Fibroblast of skin of back (primary cell): ENCODE measurements around the gene RBM19.
A peak's percentile ranks its signal among the peaks of the same experiment; 100 is the strongest.

Source experiments
- DNase-seq: peaks from one replicate; pipeline ENCODE4 v3.0.0-alpha.2; 2013

The RBM19 gene

GRCh38 chr12:113899042-113899560 is 67.0 kb downstream of the RBM19 start:
- DNase-seq = no peak

- no peak for DNase-seq
Measured at GRCh38 chr12:113898466-113898865, 67.7 kb downstream of the RBM19 start.

- no peak for DNase-seq
Measured at GRCh38 chr12:113897406-113897805, 68.7 kb downstream of the RBM19 start.

GRCh38 chr12:113896841-113897240 is 69.3 kb downstream of the RBM19 start:
- no peak for DNase-seq

GRCh38 chr12:113896194-113896593 is 69.9 kb downstream of the RBM19 start:
- DNase-seq = no peak

- no peak for DNase-seq
Measured at GRCh38 chr12:113895176-113895575, 70.9 kb downstream of the RBM19 start.

- DNase-seq = no peak
Measured at GRCh38 chr12:113894697-113895096, 71.4 kb downstream of the RBM19 start.

GRCh38 chr12:113893221-113893620 is 72.9 kb downstream of the RBM19 start:
- no peak for DNase-seq

GRCh38 chr12:113892556-113892955 is 73.6 kb downstream of the RBM19 start:
- DNase-seq = no peak

- DNase-seq = no peak
Measured at GRCh38 chr12:113891739-113892520, 74.2 kb downstream of the RBM19 start.

- no peak for DNase-seq
Measured at GRCh38 chr12:113891167-113891692, 74.9 kb downstream of the RBM19 start.

- no peak for DNase-seq
Measured at GRCh38 chr12:113889891-113890581, 76.1 kb downstream of the RBM19 start.

- peak; percentile 29 for DNase-seq
Measured at GRCh38 chr12:113889076-113889475, 77.0 kb downstream of the RBM19 start.

GRCh38 chr12:113888435-113888834 is 77.7 kb downstream of the RBM19 start:
- no peak for DNase-seq

GRCh38 chr12:113887906-113888305 is 78.2 kb downstream of the RBM19 start:
- DNase-seq = no peak

GRCh38 chr12:113886721-113887120 is 79.4 kb downstream of the RBM19 start:
- DNase-seq = no peak

- DNase-seq = no peak
Measured at GRCh38 chr12:113884392-113884791, 81.7 kb downstream of the RBM19 start.

- no peak for DNase-seq
Measured at GRCh38 chr12:113882690-113883089, 83.4 kb downstream of the RBM19 start.

- DNase-seq = no peak
Measured at GRCh38 chr12:113880988-113881962, 84.8 kb downstream of the RBM19 start.

GRCh38 chr12:113880326-113880725 is 85.8 kb downstream of the RBM19 start:
- DNase-seq = no peak

GRCh38 chr12:113879658-113880057 is 86.5 kb downstream of the RBM19 start:
- no peak for DNase-seq

GRCh38 chr12:113877607-113878006 is 88.5 kb downstream of the RBM19 start:
- DNase-seq = no peak
